HUES64 (cell line): ENCODE measurements around the gene HBS1L.

Experiments
- H3K27ac ChIP-seq: 2 replicates; pipeline ENCODE4 v1.7.0; 2013; ENCODE audit warnings: low read depth, low read length, inconsistent platforms
- H3K27me3 ChIP-seq: 2 replicates; pipeline ENCODE4 v1.6.1; 2013; ENCODE audit warnings: mild to moderate bottlenecking, low read length; ENCODE audit not compliant: insufficient read depth
- H3K36me3 ChIP-seq: 2 replicates; pipeline ENCODE4 v1.6.1; 2013; ENCODE audit warnings: mild to moderate bottlenecking, low read length; ENCODE audit not compliant: insufficient read depth
- H3K4me1 ChIP-seq: 2 replicates; pipeline ENCODE4 v1.6.1; 2013; ENCODE audit warnings: mild to moderate bottlenecking, low read length, moderate library complexity; ENCODE audit not compliant: insufficient read depth
- H3K4me3 ChIP-seq: 2 replicates; pipeline ENCODE4 v1.5.1; 2013; ENCODE audit warnings: mild to moderate bottlenecking, low read length, moderate library complexity
- H3K9ac ChIP-seq: 2 replicates; pipeline ENCODE4 v1.6.1; 2013; ENCODE audit warnings: mild to moderate bottlenecking, low read depth, low read length
- H3K9me3 ChIP-seq: 2 replicates; pipeline ENCODE4 v1.6.1; 2013; ENCODE audit warnings: low read depth, low read length; ENCODE audit not compliant: insufficient read depth
- WGBS: fragments of 150-250, 120-280 bp; methylation state at CpG from one replicate; pipeline ENCODE4 v1.1.7; 2013; ENCODE audit warnings: missing lambda C conversion rate; 5-methylcytosine and 5-hydroxymethylcytosine counted together

The HBS1L gene

GRCh38 chr6:134930463-134930862 lies 124.2 kb downstream of the HBS1L start:
- H3K36me3 ChIP-seq = no peaks in the 10 kb centered on the region
- no peak overlapping the region for H3K27ac ChIP-seq
- H3K4me3 ChIP-seq = no peak overlapping the region
- H3K9ac ChIP-seq = no peak overlapping the region
- no peaks in the 10 kb centered on the region for H3K27me3 ChIP-seq
- no peaks in the 10 kb centered on the region for H3K4me1 ChIP-seq
- no peaks in the 10 kb centered on the region for H3K9me3 ChIP-seq
- WGBS = 94% methylated on average over 6 of the region's 6 CpGs

- Histone ChIP-seq H3K27ac (no peak overlapping the region), H3K4me3 (no peak overlapping the region), H3K9me3 (no peaks in the 10 kb centered on the region), H3K4me1 (no peaks in the 10 kb centered on the region), H3K36me3 (no peaks in the 10 kb centered on the region), H3K27me3 (no peaks in the 10 kb centered on the region), H3K9ac (no peak overlapping the region)
- WGBS = 92% methylated on average over 6 of the region's 6 CpGs
These were observed 126.3 kb downstream of the HBS1L start for GRCh38 chr6:134928151-134928900.

- no peaks in the 10 kb centered on the region for H3K4me1 ChIP-seq
- H3K9me3 ChIP-seq = no peaks in the 10 kb centered on the region
- no peaks in the 10 kb centered on the region for H3K36me3 ChIP-seq
- 89% methylated on average over 3 of the region's 3 CpGs for WGBS
- no peak overlapping the region for H3K9ac ChIP-seq
- no peaks in the 10 kb centered on the region for H3K27me3 ChIP-seq
- H3K4me3 ChIP-seq = no peak overlapping the region
- H3K27ac ChIP-seq = no peak overlapping the region
These were observed 128.8 kb downstream of the HBS1L start for GRCh38 chr6:134925800-134926199.

- 87% methylated on average over 6 of the region's 6 CpGs for WGBS
- H3K4me3 ChIP-seq = no peak overlapping the region
- H3K9me3 ChIP-seq = no peaks in the 10 kb centered on the region
- H3K27ac ChIP-seq = no peak overlapping the region
- H3K9ac ChIP-seq = no peak overlapping the region
- H3K4me1 ChIP-seq = no peaks in the 10 kb centered on the region
- no peaks in the 10 kb centered on the region for H3K36me3 ChIP-seq
- H3K27me3 ChIP-seq = no peaks in the 10 kb centered on the region
These were observed 132.8 kb downstream of the HBS1L start for GRCh38 chr6:134921721-134922261.

GRCh38 chr6:134921276-134921675 lies 133.3 kb downstream of the HBS1L start:
- H3K9ac ChIP-seq = no peak overlapping the region
- H3K4me1 ChIP-seq = no peaks in the 10 kb centered on the region
- H3K27me3 ChIP-seq = no peaks in the 10 kb centered on the region
- no peaks in the 10 kb centered on the region for H3K9me3 ChIP-seq
- no peak overlapping the region for H3K4me3 ChIP-seq
- no peak overlapping the region for H3K27ac ChIP-seq
- WGBS = 72% methylated on average over 5 of the region's 5 CpGs
- no peaks in the 10 kb centered on the region for H3K36me3 ChIP-seq

- H3K27ac ChIP-seq = no peak overlapping the region
- H3K4me1 ChIP-seq = no peaks in the 10 kb centered on the region
- WGBS = 88% methylated on average over 2 of the region's 2 CpGs
- H3K9me3 ChIP-seq = no peaks in the 10 kb centered on the region
- no peaks in the 10 kb centered on the region for H3K36me3 ChIP-seq
- H3K9ac ChIP-seq = no peak overlapping the region
- no peaks in the 10 kb centered on the region for H3K27me3 ChIP-seq
- no peak overlapping the region for H3K4me3 ChIP-seq
These were observed 134.2 kb downstream of the HBS1L start for GRCh38 chr6:134920422-134920821.

- Histone ChIP-seq H3K4me1 (no peaks in the 10 kb centered on the region), H3K27me3 (no peaks in the 10 kb centered on the region), H3K36me3 (no peaks in the 10 kb centered on the region), H3K9me3 (no peaks in the 10 kb centered on the region), H3K9ac (no peak overlapping the region), H3K4me3 (no peak overlapping the region), H3K27ac (no peak overlapping the region)
- WGBS = 94% methylated on average over 17 of the region's 17 CpGs
These were observed 136.1 kb downstream of the HBS1L start for GRCh38 chr6:134918418-134918961.

- no peak overlapping the region for H3K4me3 ChIP-seq
- no peaks in the 10 kb centered on the region for H3K27me3 ChIP-seq
- no peaks in the 10 kb centered on the region for H3K36me3 ChIP-seq
- H3K27ac ChIP-seq = no peak overlapping the region
- WGBS = 100% methylated on average over 1 of the region's 1 CpG
- no peaks in the 10 kb centered on the region for H3K9me3 ChIP-seq
- H3K9ac ChIP-seq = no peak overlapping the region
- no peaks in the 10 kb centered on the region for H3K4me1 ChIP-seq
These were observed 143.1 kb downstream of the HBS1L start for GRCh38 chr6:134911547-134911946.

GRCh38 chr6:134910593-134910935 lies 144.1 kb downstream of the HBS1L start:
- Histone ChIP-seq H3K27me3 (no peaks in the 10 kb centered on the region), H3K36me3 (no peaks in the 10 kb centered on the region), H3K9me3 (no peaks in the 10 kb centered on the region), H3K4me1 (no peaks in the 10 kb centered on the region), H3K4me3 (no peak overlapping the region), H3K27ac (no peak overlapping the region), H3K9ac (no peak overlapping the region)
- 89% methylated on average over 1 of the region's 1 CpG for WGBS
